ENCODE data around the gene ANKRD9. TPM values are rescaled to one million over a fixed set of nuclear protein-coding genes. Genes with fewer than 3 reads are reported as not detected.

ANKRD9 gene
- total RNA-seq, 4 donors from 2014 or later: 1.8 to 16.5 (median 7.5) TPM

Small RNA genes lying within 50 kb of the gene (microRNA-seq; reads per million reads assigned to microRNA genes)
- not detected for gene MIR4309 (ENCODE audit: borderline microRNAs expressed, borderline replicate concordance)

Small RNA genes lying within 50 kb of the gene (small RNA-seq; reads per million reads assigned to genes)
- gene MIR4309: not detected

Other genes with a start within 250 kb of the ANKRD9 start
- gene MOK, start 204.6 kb downstream of the ANKRD9 start, total RNA-seq: 10 to 100 TPM in 2 of 4 donors, 1 to 10 TPM in 2; 1.0 to 23.0 (median 11.9) TPM
- gene ZNF839, start 190.0 kb downstream of the ANKRD9 start, total RNA-seq: 10 to 100 TPM in 2 of 4 donors, 1 to 10 TPM in 1, under 1 TPM in 1; 0.29 to 12.8 (median 6.4) TPM
- gene CINP, start 146.9 kb downstream of the ANKRD9 start, total RNA-seq: 10 to 100 TPM in 2 of 4 donors, 1 to 10 TPM in 2; 1.5 to 38.2 (median 16.3) TPM
- gene TECPR2, start 146.8 kb downstream of the ANKRD9 start, total RNA-seq: 10 to 100 TPM; 14.1 to 43.1 (median 23.8) TPM
- 10 to 100 TPM in 2 of 4 donors, 1 to 10 TPM in 2; 3.3 to 40.0 (median 19.7) TPM for gene RCOR1, start 82.9 kb upstream of the ANKRD9 start, total RNA-seq

All from uterus (tissue), 4 donors.